Ascending aorta (tissue), 2 donors: ENCODE data around the gene HIVEP3. TPM values are rescaled to one million over a fixed set of nuclear protein-coding genes. Genes with fewer than 3 reads are reported as not detected.

Source experiments
- DNase-seq, 2 donors: peaks; one replicate each; pipeline ENCODE4 v3.0.0-alpha.2; 2019; ENCODE audit warnings: low spot score in 2 of 2
- H3K27ac ChIP-seq, 2 donors: fragments of 200-600 bp; sonication (generic); one replicate each; pipeline ENCODE4 v1.5.1; 2016 to 2017; ENCODE audit warnings: mild to moderate bottlenecking in 1 of 2
- H3K27me3 ChIP-seq: fragments of 200-600 bp; sonication (generic); one replicate; pipeline ENCODE4 v1.5.1; 2017
- H3K36me3 ChIP-seq, 2 donors: fragments of 200-600 bp; sonication (generic); one replicate each; pipeline ENCODE4 v1.5.1; 2016
- H3K4me1 ChIP-seq, 2 donors: fragments of 200-600 bp; sonication (generic); one replicate each; pipeline ENCODE4 v1.5.1; 2016 to 2017; ENCODE audit warnings: mild to moderate bottlenecking in 1 of 2
- H3K4me3 ChIP-seq, 2 donors: fragments of 200-600 bp; sonication (generic); one replicate each; pipeline ENCODE4 v1.5.1; 2016 to 2017; ENCODE audit warnings: mild to moderate bottlenecking in 1 of 2
- H3K9me3 ChIP-seq, 2 donors: fragments of 200-600 bp; sonication (generic); one replicate each; pipeline ENCODE4 v1.5.1; 2016
- intact Hi-C: fragments of 100-400 bp; cut with DNase I; formaldehyde crosslinking; loops from one replicate; pipeline ENCODE4 v1.15.1; 2023
- total RNA-seq: library from RNA; depleted of rRNA; stranded (reverse); fragments of >200 nt; gene quantifications from one replicate; pipeline ENCODE4 v1.1.0, GENCODE V29; 2016
- TF ChIP-seq, protein P1 (sequence below), 3 experiments: fragments of 200-600 bp in 2 of 3; fragments of 450-650 bp in 1 of 3; sonication (generic) in 2 of 3; IDR thresholded peaks; one replicate each; pipeline ENCODE4 v1.5.1; 2016 to 2019; ENCODE audit warnings: antibody characterized with exemption in 3 of 3, mild to moderate bottlenecking in 1 of 3, moderate library complexity in 1 of 3

The HIVEP3 gene
- total RNA-seq, 1 donor from 2014 or later: 0.32 TPM

DNA sequence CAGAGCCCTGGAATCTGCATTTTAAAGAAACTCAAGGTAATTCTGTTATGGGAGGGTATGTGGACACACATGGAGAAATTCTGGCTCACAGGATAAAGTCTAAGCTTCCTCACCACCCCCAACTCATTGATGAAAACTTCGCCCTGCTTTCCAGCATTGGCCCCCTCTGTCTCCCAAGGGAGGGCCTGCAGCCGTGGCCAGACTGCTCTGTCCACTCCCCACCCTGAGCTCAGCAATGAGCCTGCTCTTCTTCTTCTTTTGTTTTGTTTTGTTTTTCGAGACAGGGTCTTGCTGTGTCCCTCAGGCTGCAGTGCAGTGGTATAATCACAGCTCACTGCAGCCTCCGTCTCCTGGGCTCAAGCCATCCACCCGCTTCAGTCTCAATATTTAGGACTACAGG, 297.5 kb downstream of the HIVEP3 start:
- H3K4me3 ChIP-seq: no peak overlapping the region
- no peak overlapping the region for H3K27ac ChIP-seq
- DNase-seq: no peak
- H3K4me1 ChIP-seq: peaks cover 3 to 4% of the 10 kb centered on the region in 2 donors
- intact Hi-C loops: no loop called here
- H3K36me3 ChIP-seq: no peaks in the 10 kb centered on the region
- H3K27me3 ChIP-seq: no peaks in the 10 kb centered on the region
- TF ChIP-seq, protein P1, sequence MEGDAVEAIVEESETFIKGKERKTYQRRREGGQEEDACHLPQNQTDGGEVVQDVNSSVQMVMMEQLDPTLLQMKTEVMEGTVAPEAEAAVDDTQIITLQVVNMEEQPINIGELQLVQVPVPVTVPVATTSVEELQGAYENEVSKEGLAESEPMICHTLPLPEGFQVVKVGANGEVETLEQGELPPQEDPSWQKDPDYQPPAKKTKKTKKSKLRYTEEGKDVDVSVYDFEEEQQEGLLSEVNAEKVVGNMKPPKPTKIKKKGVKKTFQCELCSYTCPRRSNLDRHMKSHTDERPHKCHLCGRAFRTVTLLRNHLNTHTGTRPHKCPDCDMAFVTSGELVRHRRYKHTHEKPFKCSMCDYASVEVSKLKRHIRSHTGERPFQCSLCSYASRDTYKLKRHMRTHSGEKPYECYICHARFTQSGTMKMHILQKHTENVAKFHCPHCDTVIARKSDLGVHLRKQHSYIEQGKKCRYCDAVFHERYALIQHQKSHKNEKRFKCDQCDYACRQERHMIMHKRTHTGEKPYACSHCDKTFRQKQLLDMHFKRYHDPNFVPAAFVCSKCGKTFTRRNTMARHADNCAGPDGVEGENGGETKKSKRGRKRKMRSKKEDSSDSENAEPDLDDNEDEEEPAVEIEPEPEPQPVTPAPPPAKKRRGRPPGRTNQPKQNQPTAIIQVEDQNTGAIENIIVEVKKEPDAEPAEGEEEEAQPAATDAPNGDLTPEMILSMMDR (IDR thresholded peaks at IDR 0.05): no peak
- H3K9me3 ChIP-seq: no peaks in the 10 kb centered on the region

DNA sequence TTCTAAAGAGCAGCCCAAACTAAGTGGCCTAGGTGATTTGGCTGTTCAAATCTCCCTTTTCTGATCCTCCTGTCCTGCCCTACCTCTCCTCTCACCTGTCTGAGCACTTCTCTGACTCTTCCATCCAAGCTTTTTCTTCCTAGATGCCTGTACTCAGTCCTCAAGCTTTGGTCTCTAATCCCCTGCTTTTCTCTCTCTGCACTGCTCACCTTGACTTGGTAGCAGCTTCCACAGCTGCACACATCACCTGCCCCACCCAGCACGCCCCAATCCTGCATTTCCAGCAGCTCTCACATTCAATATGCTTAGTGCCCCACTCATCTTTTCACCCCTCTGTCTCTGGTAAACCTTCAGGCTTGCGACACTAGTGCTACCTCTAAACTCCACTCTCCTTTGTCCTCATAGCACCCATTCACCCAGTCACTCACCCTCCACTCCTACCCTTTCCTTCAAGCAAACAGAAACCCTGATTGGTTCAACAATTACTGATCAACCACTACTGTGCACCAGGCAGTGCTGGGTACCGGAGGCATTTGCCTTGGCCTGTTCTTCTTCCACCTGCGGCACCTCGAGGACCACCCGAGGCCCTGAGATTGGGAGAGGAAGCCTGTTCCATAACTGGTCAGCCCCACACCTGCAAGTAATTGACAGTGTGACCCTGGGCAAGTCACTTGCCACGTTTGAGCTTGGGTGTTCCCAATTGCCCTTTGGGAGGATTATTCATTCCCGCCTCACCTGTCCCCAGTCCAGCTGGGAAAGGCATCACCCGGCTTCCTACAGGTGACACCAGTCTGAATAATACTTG, 298.2 kb downstream of the HIVEP3 start:
- no peak overlapping the region for H3K27ac ChIP-seq
- H3K4me1 ChIP-seq: peaks cover 0 to 4% of the 10 kb centered on the region in 2 donors
- intact Hi-C loops: no loop called here
- H3K4me3 ChIP-seq: no peak overlapping the region
- H3K27me3 ChIP-seq: no peaks in the 10 kb centered on the region
- H3K36me3 ChIP-seq: no peaks in the 10 kb centered on the region
- DNase-seq: no peak
- no peaks in the 10 kb centered on the region for H3K9me3 ChIP-seq
- TF ChIP-seq, protein P1 (IDR thresholded peaks at IDR 0.05): no peak

DNA sequence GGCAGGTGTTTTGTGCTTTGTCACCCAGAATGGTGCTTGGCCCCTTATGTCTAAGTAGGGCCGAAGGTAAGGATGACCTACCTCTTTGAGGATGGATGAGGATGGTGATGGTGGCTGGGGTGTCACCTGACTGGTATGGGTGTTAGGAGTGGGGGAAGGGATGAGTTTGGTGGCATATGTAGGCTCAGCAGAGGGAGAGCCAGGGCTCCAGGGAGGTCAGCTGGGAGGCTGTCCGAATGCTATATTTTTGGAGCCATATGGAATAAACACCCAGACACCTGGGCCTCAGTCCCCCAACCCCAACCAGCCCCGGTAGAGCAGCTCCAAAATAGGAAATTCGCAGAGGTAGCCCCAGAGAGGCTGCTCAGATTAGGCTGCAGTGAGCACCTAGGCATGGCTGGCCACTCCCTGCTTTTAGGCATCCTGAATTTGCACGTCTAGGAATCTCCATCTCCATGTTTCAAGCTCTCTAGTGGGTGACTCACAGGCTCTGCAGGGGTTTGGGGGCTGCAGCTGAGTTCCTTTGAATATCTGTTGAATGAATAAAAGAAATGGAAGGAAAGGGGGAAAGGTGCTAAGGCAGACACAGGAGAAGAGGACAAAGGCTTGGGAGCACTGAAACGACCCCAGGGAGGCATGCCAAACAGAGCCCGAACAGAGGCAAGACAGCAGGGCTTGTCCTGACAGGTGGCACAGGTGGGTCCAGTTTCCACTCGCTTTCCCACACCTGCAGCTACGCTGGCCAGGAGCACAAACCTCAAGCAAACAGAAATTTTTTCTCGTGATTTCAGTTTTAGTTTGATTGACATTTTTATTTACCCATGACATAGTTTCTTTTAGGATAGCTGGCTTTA, 299.0 kb downstream of the HIVEP3 start:
- TF ChIP-seq, protein P1 (IDR thresholded peaks at IDR 0.05): no peak
- Histone ChIP-seq H3K4me3 (no peak overlapping the region), H3K4me1 (peaks cover 0 to 4% of the 10 kb centered on the region in 2 donors), H3K9me3 (no peaks in the 10 kb centered on the region), H3K27ac (no peak overlapping the region), H3K27me3 (no peaks in the 10 kb centered on the region), H3K36me3 (no peaks in the 10 kb centered on the region)
- intact Hi-C loops: no loop called here
- no peak for DNase-seq

DNA sequence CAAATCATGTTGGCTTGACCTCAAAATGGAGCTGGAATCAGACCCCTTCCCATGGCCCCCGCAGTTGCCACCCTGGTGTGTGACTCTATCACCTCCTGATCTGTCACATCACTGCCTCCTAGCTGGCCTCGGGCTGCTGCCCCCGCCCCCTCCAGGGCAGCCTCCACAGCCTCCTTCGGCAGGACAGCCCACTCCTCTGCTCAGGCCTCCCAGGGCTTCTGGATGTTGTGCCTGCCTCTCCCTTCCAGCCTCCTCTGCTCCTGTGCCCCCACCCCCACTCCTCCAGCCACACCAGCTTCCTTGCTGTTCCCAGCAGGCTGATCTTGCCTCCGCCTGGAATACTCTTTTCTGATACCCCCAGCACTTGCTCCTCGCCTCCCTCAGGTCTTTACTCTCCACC, 299.9 kb downstream of the HIVEP3 start:
- no peak for DNase-seq
- H3K27me3 ChIP-seq: no peaks in the 10 kb centered on the region
- peaks cover 0 to 4% of the 10 kb centered on the region in 2 donors for H3K4me1 ChIP-seq
- intact Hi-C loops: no loop called here
- H3K4me3 ChIP-seq: no peak overlapping the region
- H3K9me3 ChIP-seq: no peaks in the 10 kb centered on the region
- TF ChIP-seq, protein P1 (IDR thresholded peaks at IDR 0.05): no peak
- H3K36me3 ChIP-seq: no peaks in the 10 kb centered on the region
- H3K27ac ChIP-seq: no peak overlapping the region

DNA sequence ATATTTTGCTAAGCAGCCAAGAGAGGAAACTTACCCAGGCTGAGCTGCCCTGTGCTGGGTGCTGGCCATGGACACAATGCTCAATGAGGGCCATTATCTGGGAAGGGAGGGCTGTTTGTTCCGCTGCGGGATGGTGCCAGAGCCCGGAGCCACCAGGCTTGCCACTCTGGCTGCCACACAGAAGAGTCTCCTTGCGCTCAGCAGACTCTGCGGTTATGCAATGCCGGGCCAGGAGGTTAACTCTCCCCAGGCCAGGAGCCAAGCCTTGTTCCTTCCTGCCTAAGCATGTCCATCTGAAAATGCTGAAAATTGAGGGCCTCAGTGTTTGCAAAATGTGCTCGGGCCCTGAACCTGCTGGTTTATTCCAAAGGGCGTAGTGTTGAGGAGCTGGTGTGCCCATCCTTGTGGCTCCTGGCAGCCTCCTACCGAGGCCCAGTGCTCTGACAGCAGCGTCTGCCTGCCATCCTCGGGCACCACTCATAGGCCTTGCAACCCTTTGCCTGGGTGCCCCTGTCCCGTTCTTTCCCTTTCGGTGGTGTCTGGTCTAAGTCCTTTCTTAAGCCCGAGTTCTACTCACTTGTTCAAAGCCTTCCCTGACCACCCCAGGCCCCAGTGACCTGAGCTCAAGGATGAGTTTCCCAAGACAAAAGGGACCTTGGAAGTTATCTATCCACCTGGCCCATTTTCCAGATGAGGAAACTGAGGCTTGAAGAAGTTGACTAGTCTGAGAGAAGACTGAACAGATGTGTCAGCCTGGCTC, 300.5 kb downstream of the HIVEP3 start:
- intact Hi-C loops: no loop called here
- DNase-seq: peak in 1 of 2 donors; percentile 75
- H3K4me1 ChIP-seq: no peaks in the 10 kb centered on the region
- no peaks in the 10 kb centered on the region for H3K9me3 ChIP-seq
- no peaks in the 10 kb centered on the region for H3K27me3 ChIP-seq
- H3K27ac ChIP-seq: no peak overlapping the region
- no peak overlapping the region for H3K4me3 ChIP-seq
- TF ChIP-seq, protein P1 (IDR thresholded peaks at IDR 0.05): no peak
- H3K36me3 ChIP-seq: no peaks in the 10 kb centered on the region
